Spleen (tissue), 7 donors: ENCODE measurements around the gene AKT2.

Experiments used
- CTCF ChIP-seq, 11 experiments: fragments of 200-600 bp in 7 of 11; fragments of 450-650 bp in 4 of 11; sonication (generic) in 4 of 11; IDR thresholded peaks in 8 of 11; conservative IDR thresholded peaks in 3 of 11; 1 replicate in 7 of 11; 2 replicates in 4 of 11; pipeline versions ENCODE4 v1.4.0 to v1.8.0; 2016 to 2021; ENCODE audit warnings: antibody characterized with exemption in 11 of 11, inconsistent platforms in 4 of 11, mild to moderate bottlenecking in 1 of 11
- POLR2A ChIP-seq, 3 donors: fragments of 450-650 bp; IDR thresholded peaks; one replicate each; pipeline ENCODE4 v1.5.1; 2017; ENCODE audit warnings: antibody characterized with exemption in 3 of 3, mild to moderate bottlenecking in 1 of 3
- donor health status: DM: no; HTN: no; CAD: no; lungs with moderate emphysema.
- donor health status: DM: no; HTN: no; CAD: no.
- donor health status: DM: no; HTN: no; CAD: no.

- TF ChIP-seq CTCF (IDR thresholded peaks at IDR 0.05 in 8 of 11, conservative IDR thresholded peaks at IDR 0.05 in 3 of 11) = no peak
- no peak for TF ChIP-seq POLR2A (IDR thresholded peaks at IDR 0.05)
Measured at GRCh38 chr19:40263440-40264313, 21.5 kb downstream of the AKT2 start.
